Neural crest cell (in vitro differentiated cells): Measurements from ENCODE around the gene EIPR1. TPM values are rescaled to one million over a fixed set of nuclear protein-coding genes. Genes with fewer than 3 reads are reported as not detected.

Source experiments
- DNase-seq: peaks from one replicate; pipeline ENCODE4 v3.0.0; 2021; ENCODE audit warnings: low read depth, mixed read lengths, low spot score
- H3K27ac Mint-ChIP-seq: one replicate; pipeline ENCODE4 v1.8.0; 2021; ENCODE audit warnings: mild to moderate bottlenecking, mixed read lengths; ENCODE audit not compliant: unreplicated experiment
- H3K27me3 Mint-ChIP-seq: 2 replicates; pipeline ENCODE4 v1.8.0; 2021; ENCODE audit warnings: low read depth, mild to moderate bottlenecking, mixed read lengths
- H3K36me3 Mint-ChIP-seq: 2 replicates; pipeline ENCODE4 v1.8.0; 2021; ENCODE audit warnings: low read depth, mild to moderate bottlenecking, mixed read lengths
- H3K4me1 Mint-ChIP-seq: 2 replicates; pipeline ENCODE4 v1.8.0; 2021; ENCODE audit warnings: mixed read lengths
- H3K4me3 Mint-ChIP-seq: one replicate; pipeline ENCODE4 v1.8.0; 2021; ENCODE audit warnings: mild to moderate bottlenecking, mixed read lengths
- H3K9me3 Mint-ChIP-seq: 2 replicates; pipeline ENCODE4 v1.8.0; 2021; ENCODE audit warnings: mixed read lengths
- total RNA-seq: library from RNA; stranded (reverse); gene quantifications from 2 replicates; pipeline ENCODE4 v1.2.1, GENCODE V29; 2021
- TF ChIP-seq, protein P1 (sequence below): fragments of 200-600 bp; sonication (generic); conservative IDR thresholded peaks from 2 replicates; pipeline ENCODE4 v1.5.0; 2021; ENCODE audit warnings: antibody characterized with exemption, mild to moderate bottlenecking

The EIPR1 gene
- total RNA-seq, 1 donor from 2014 or later, result 33.0 TPM

DNA sequence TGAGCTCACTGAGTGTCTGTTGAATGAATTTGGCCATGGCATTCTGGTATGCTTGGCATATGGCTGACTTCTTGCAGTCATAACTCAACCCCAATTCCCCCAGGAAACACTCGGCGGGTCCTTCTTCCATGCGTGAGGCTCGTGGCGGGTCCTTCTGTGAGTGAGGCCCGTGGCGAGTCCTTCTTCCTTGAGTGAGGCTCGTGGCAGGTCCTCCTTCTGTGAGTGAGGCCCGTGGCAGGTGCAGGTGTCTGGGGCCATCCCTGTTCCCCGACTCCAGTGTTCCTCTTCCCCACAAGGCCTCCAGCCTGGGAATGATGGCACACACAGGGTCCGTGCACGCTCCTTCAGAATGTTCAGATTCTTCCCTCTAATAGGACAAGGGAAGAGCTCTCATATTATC, 169.0 kb downstream of the EIPR1 start:
- H3K4me3 Mint-ChIP-seq, result no peak overlapping the region
- peaks cover 6% of the 10 kb centered on the region for H3K36me3 Mint-ChIP-seq
- no peaks in the 10 kb centered on the region for H3K9me3 Mint-ChIP-seq
- no peak overlapping the region for H3K27ac Mint-ChIP-seq
- H3K4me1 Mint-ChIP-seq, result no peaks in the 10 kb centered on the region
- TF ChIP-seq, protein P1, sequence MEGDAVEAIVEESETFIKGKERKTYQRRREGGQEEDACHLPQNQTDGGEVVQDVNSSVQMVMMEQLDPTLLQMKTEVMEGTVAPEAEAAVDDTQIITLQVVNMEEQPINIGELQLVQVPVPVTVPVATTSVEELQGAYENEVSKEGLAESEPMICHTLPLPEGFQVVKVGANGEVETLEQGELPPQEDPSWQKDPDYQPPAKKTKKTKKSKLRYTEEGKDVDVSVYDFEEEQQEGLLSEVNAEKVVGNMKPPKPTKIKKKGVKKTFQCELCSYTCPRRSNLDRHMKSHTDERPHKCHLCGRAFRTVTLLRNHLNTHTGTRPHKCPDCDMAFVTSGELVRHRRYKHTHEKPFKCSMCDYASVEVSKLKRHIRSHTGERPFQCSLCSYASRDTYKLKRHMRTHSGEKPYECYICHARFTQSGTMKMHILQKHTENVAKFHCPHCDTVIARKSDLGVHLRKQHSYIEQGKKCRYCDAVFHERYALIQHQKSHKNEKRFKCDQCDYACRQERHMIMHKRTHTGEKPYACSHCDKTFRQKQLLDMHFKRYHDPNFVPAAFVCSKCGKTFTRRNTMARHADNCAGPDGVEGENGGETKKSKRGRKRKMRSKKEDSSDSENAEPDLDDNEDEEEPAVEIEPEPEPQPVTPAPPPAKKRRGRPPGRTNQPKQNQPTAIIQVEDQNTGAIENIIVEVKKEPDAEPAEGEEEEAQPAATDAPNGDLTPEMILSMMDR, result no peak
- H3K27me3 Mint-ChIP-seq, result no peaks in the 10 kb centered on the region
- no peak for DNase-seq

DNA sequence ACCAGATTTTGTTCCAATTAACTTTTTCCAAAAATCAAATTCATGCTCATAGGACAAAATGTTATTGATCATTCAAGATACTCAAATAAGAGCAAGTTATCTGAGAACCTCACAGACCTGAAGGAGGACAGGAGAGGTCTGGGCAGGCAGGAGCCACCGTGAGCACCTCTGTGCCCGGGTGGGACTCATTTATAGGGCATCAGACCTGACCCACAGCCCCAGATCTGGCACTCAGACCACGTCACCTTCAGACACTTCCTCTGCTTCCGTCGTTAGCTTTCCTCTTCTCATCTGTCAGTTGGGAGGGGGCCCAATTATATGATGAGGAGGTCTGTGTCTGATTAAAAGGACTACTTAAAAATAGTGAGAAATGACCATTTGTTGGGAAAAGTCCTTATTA, 169.4 kb downstream of the EIPR1 start:
- TF ChIP-seq, protein P1, result no peak
- no peaks in the 10 kb centered on the region for H3K27me3 Mint-ChIP-seq

DNA sequence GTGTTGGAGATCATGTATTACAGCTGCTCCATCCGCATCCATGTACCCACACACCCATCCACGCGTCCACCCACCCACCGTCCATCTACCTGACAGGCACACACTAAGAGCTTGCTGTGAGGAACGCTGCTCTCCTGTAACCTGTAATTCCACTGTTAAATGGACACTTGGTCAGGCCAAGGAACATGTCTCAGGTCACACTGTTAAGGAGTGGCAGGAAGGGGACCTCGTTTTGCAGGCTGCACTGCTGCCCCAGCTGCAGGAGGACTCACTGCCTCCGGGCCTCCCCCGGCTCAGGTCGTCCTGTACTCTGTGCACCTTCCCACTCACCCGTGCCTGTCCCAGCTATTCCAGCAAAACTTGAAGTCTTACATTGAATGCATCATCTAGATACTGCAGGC, 170.5 kb downstream of the EIPR1 start:
- Mint-ChIP-seq H3K27ac (no peak overlapping the region), H3K36me3 (peaks cover 4% of the 10 kb centered on the region), H3K4me3 (no peak overlapping the region), H3K9me3 (no peaks in the 10 kb centered on the region), H3K4me1 (no peaks in the 10 kb centered on the region), H3K27me3 (no peaks in the 10 kb centered on the region)
- DNase-seq, result no peak
- TF ChIP-seq, protein P1, result no peak

More for the DNA sequence above, 169.4 kb downstream of the EIPR1 start:
- no peak for DNase-seq
- Mint-ChIP-seq H3K4me3 (no peak overlapping the region), H3K9me3 (no peaks in the 10 kb centered on the region), H3K36me3 (peaks cover 6% of the 10 kb centered on the region), H3K27ac (peak overlapping the region; percentile 27), H3K4me1 (no peaks in the 10 kb centered on the region)

DNA sequence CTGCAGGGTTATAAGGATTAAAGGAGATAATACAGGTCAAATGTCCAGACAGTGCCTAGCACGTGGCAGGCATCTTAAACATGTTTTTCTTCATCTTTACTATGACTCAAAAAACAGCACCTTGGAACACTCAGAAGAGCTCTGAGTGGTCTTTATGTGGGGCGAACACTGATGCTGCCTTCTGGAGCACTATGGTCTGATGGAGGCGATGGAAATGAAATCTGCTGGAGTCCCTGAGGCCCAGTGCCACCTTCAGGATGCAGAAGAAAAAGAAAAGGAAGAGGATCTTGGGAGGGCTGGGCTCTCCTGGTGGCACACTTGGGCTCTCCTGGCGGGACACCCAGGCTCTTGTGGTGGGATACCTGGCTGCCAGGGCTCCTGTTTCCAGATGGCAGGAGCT, 171.8 kb downstream of the EIPR1 start:
- DNase-seq, result no peak
- TF ChIP-seq, protein P1, result no peak
- no peaks in the 10 kb centered on the region for H3K4me1 Mint-ChIP-seq
- no peak overlapping the region for H3K27ac Mint-ChIP-seq
- no peaks in the 10 kb centered on the region for H3K9me3 Mint-ChIP-seq
- peaks cover 3% of the 10 kb centered on the region for H3K36me3 Mint-ChIP-seq
- H3K4me3 Mint-ChIP-seq, result no peak overlapping the region
- H3K27me3 Mint-ChIP-seq, result no peaks in the 10 kb centered on the region

DNA sequence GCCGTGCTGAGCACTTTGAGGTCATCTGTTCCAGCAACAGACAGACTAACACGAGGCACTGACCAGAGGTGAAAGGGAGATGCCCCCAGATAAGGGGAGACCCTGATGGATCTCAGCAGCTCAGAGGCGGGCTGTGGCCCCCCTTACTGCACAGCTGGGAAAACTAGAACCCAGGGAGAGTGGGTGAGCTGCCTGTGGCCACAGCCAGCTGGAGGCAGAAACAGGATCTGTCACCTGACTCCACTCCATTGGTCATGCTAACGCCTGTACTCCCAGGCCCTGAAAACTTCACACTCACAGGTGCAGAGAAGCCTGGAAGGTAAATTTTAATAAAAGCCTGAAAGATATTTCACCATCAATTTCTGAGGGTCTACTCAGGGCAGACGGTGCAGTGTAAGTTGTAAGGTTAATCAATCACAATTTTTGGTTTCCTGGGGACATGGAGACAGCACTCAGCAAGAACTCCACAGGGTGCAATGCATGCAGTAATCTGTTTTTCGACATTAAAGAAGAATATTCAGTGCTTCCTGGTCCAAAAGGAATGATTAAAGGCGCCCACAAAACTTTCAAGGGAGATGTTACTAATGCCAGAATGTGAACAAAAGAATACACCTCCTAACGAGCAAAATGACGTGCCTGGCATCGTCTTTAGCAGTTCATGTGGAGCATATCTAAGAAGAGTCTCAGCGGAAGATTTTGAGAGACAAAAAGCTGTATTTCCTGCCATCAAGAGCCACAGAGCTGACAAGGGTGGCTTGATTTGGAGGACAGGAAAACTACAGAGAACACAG, 173.4 kb downstream of the EIPR1 start:
- H3K4me1 Mint-ChIP-seq, result peaks cover 1% of the 10 kb centered on the region
- DNase-seq, result no peak
- peaks cover 3% of the 10 kb centered on the region for H3K36me3 Mint-ChIP-seq
- no peaks in the 10 kb centered on the region for H3K9me3 Mint-ChIP-seq
- no peak overlapping the region for H3K4me3 Mint-ChIP-seq
- H3K27me3 Mint-ChIP-seq, result no peaks in the 10 kb centered on the region
- H3K27ac Mint-ChIP-seq, result no peak overlapping the region
- TF ChIP-seq, protein P1, result no peak
